Lower leg skin (tissue), 3 donors: ENCODE results near the gene BICDL1.

Experiments
- POLR2A ChIP-seq, 2 donors: fragments of 450-650 bp; IDR thresholded peaks; one replicate each; pipeline ENCODE4 v1.6.1; 2016 to 2017; ENCODE audit warnings: antibody characterized with exemption in 2 of 2, mild to moderate bottlenecking in 1 of 2, moderate library complexity in 1 of 2
- TF ChIP-seq, protein P1 (sequence below), 3 donors: fragments of 450-650 bp; IDR thresholded peaks; one replicate each; pipeline ENCODE4 v1.5.1; 2016; ENCODE audit warnings: antibody characterized with exemption in 3 of 3, mild to moderate bottlenecking in 3 of 3, moderate library complexity in 2 of 3

DNA sequence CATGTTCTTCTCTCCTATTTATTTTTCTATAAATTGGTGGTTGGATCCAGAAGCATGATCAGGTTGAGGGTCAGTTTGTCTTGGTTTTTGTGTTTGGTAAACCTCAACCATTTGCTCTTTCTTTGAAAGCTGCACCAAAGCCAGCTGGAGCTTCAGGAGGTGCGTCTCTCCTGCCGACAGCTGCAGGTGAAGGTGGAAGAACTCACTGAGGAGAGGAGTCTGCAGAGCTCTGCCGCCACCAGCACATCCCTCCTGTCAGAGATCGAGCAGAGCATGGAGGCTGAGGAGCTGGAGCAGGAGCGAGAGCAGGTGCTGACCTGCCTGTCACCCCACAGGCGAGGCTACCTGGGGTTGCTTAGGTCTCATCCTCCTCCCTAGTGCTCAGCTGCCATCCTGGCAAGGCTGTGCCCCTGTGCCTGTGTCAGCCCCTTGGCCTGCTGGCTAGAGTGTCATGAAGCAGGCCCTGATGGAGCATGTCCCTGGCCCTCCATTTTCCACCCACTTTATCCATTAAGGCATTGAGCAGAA, 82.5 kb downstream of the BICDL1 start:
- TF ChIP-seq, protein P1, sequence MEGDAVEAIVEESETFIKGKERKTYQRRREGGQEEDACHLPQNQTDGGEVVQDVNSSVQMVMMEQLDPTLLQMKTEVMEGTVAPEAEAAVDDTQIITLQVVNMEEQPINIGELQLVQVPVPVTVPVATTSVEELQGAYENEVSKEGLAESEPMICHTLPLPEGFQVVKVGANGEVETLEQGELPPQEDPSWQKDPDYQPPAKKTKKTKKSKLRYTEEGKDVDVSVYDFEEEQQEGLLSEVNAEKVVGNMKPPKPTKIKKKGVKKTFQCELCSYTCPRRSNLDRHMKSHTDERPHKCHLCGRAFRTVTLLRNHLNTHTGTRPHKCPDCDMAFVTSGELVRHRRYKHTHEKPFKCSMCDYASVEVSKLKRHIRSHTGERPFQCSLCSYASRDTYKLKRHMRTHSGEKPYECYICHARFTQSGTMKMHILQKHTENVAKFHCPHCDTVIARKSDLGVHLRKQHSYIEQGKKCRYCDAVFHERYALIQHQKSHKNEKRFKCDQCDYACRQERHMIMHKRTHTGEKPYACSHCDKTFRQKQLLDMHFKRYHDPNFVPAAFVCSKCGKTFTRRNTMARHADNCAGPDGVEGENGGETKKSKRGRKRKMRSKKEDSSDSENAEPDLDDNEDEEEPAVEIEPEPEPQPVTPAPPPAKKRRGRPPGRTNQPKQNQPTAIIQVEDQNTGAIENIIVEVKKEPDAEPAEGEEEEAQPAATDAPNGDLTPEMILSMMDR (IDR thresholded peaks at IDR 0.05): no peak
- no peak for TF ChIP-seq POLR2A (IDR thresholded peaks at IDR 0.05)
